H1 (cell line): ENCODE measurements around the gene BMPR1A. TPM values are rescaled to one million over a fixed set of nuclear protein-coding genes. Genes with fewer than 3 reads are reported as not detected.

ENCODE experiments used
- CHD2 ChIP-seq: IDR thresholded peaks from 2 replicates; pipeline ENCODE4 v1.6.1; 2012; ENCODE audit warnings: low read length, improper control_type of control experiment
- EGR1 ChIP-seq: IDR thresholded peaks from 2 replicates; pipeline ENCODE4 v1.6.1; 2011; ENCODE audit warnings: low read depth, low read length, borderline replicate concordance
- EP300 ChIP-seq, 2 experiments: IDR thresholded peaks; 1 replicate in 1 of 2; 2 replicates in 1 of 2; pipeline ENCODE4 v1.6.1; 2011 to 2012; ENCODE audit warnings: low read depth in 2 of 2, low read length in 2 of 2, mild to moderate bottlenecking in 2 of 2, borderline replicate concordance in 1 of 2, inconsistent platforms in 1 of 2, moderate library complexity in 1 of 2
- GABPA ChIP-seq: IDR thresholded peaks from 2 replicates; pipeline ENCODE4 v1.6.1; 2011; ENCODE audit warnings: mild to moderate bottlenecking, low read length, moderate library complexity, borderline replicate concordance; ENCODE audit not compliant: insufficient read depth
- HDAC2 ChIP-seq, 2 experiments: fragments of 300-600 bp in 1 of 2; sonication (generic) in 1 of 2; IDR thresholded peaks; 2 replicates each; pipeline ENCODE4 v1.6.1; 2011 to 2012; ENCODE audit warnings: low read depth in 2 of 2, low read length in 2 of 2, mild to moderate bottlenecking in 2 of 2, moderate library complexity in 2 of 2, borderline replicate concordance in 1 of 2, inconsistent platforms in 1 of 2
- KDM4A ChIP-seq: IDR thresholded peaks from one replicate; pipeline ENCODE4 v1.7.1; 2012; ENCODE audit warnings: low read depth, mild to moderate bottlenecking, moderate library complexity, low read length, inconsistent platforms; ENCODE audit not compliant: severe bottlenecking
- POLR2A ChIP-seq, 2 experiments: IDR thresholded peaks; 1 replicate in 1 of 2; 2 replicates in 1 of 2; pipeline ENCODE4 v1.6.1; 2011; ENCODE audit warnings: low read depth in 2 of 2, low read length in 2 of 2, mild to moderate bottlenecking in 2 of 2; ENCODE audit errors: control extremely low read depth in 1 of 2
- RAD21 ChIP-seq, 2 experiments: IDR thresholded peaks in 1 of 2; conservative IDR thresholded peaks in 1 of 2; 2 replicates each; pipeline ENCODE4 v1.6.1; 2011; ENCODE audit warnings: low read depth in 2 of 2, low read length in 2 of 2, improper control_type of control experiment in 1 of 2, inconsistent platforms in 1 of 2, mild to moderate bottlenecking in 1 of 2, moderate library complexity in 1 of 2
- SP1 ChIP-seq: IDR thresholded peaks from 2 replicates; pipeline ENCODE4 v1.6.1; 2011; ENCODE audit warnings: low read depth, low read length
- SP4 ChIP-seq: IDR thresholded peaks from 2 replicates; pipeline ENCODE4 v1.6.1; 2012; ENCODE audit warnings: low read length, inconsistent platforms
- polyA plus RNA-seq, 7 experiments: library from polyadenylated mRNA; depleted of rRNA in 3 of 7; stranded (reverse) in 5 of 7; unstranded in 2 of 7; fragments of >200 nt in 5 of 7; fragments of 200-250 nt in 2 of 7; gene quantifications; 1 replicate in 5 of 7; 2 replicates in 1 of 7; 4 replicates in 1 of 7; pipeline versions ENCODE4 v1.2.1 to v1.2.3, GENCODE V29; 2011 to 2013; ENCODE audit warnings: missing spikeins in 2 of 7, mixed read lengths in 2 of 7
- total RNA-seq: library from RNA; stranded (reverse); fragmentation: NEBNext Ultra II Directional; extraction: Animal tissue kit (Norgen Biotek cat#: 25700); gene quantifications from 2 replicates; pipeline ENCODE4 v1.2.1, GENCODE V29; 2021
- TF ChIP-seq, protein P1 (sequence below): fragments of 300-600 bp; sonication (generic); IDR thresholded peaks from 2 replicates; pipeline ENCODE4 v1.7.1; 2012; ENCODE audit warnings: low read length, moderate library complexity, mild to moderate bottlenecking, inconsistent platforms; ENCODE audit not compliant: insufficient replicate concordance

The BMPR1A gene
- total and polyA plus RNA-seq, 2 of the 8 experiments (the other 6 are each of a cell fraction or from before 2014, with no cell fraction given) = 34.4 to 129 TPM

DNA sequence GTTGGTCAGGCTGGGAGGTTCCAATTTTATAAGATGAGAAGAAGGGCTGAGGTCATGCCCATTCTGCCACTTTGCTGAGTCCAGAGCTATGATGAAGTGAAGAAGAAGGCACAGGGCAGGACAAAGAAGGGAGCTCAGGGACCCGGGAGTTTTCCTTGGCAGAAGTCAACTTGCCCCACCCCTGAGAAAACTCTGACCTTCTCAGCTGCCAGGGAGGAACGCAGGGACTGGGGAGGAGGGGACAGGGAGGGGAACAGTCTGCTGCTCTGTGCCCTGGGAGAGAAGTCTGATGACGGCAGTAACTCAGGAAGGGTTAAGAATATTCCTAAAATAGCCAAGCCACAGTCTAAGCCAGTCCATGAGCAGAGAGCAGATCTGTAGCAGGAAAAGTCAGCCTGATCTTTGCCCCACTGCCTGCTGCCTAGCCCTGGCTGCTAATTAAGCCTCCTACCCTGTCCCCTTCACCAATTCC lies 223.6 kb downstream of the BMPR1A start (continued):
- TF ChIP-seq, protein P1, sequence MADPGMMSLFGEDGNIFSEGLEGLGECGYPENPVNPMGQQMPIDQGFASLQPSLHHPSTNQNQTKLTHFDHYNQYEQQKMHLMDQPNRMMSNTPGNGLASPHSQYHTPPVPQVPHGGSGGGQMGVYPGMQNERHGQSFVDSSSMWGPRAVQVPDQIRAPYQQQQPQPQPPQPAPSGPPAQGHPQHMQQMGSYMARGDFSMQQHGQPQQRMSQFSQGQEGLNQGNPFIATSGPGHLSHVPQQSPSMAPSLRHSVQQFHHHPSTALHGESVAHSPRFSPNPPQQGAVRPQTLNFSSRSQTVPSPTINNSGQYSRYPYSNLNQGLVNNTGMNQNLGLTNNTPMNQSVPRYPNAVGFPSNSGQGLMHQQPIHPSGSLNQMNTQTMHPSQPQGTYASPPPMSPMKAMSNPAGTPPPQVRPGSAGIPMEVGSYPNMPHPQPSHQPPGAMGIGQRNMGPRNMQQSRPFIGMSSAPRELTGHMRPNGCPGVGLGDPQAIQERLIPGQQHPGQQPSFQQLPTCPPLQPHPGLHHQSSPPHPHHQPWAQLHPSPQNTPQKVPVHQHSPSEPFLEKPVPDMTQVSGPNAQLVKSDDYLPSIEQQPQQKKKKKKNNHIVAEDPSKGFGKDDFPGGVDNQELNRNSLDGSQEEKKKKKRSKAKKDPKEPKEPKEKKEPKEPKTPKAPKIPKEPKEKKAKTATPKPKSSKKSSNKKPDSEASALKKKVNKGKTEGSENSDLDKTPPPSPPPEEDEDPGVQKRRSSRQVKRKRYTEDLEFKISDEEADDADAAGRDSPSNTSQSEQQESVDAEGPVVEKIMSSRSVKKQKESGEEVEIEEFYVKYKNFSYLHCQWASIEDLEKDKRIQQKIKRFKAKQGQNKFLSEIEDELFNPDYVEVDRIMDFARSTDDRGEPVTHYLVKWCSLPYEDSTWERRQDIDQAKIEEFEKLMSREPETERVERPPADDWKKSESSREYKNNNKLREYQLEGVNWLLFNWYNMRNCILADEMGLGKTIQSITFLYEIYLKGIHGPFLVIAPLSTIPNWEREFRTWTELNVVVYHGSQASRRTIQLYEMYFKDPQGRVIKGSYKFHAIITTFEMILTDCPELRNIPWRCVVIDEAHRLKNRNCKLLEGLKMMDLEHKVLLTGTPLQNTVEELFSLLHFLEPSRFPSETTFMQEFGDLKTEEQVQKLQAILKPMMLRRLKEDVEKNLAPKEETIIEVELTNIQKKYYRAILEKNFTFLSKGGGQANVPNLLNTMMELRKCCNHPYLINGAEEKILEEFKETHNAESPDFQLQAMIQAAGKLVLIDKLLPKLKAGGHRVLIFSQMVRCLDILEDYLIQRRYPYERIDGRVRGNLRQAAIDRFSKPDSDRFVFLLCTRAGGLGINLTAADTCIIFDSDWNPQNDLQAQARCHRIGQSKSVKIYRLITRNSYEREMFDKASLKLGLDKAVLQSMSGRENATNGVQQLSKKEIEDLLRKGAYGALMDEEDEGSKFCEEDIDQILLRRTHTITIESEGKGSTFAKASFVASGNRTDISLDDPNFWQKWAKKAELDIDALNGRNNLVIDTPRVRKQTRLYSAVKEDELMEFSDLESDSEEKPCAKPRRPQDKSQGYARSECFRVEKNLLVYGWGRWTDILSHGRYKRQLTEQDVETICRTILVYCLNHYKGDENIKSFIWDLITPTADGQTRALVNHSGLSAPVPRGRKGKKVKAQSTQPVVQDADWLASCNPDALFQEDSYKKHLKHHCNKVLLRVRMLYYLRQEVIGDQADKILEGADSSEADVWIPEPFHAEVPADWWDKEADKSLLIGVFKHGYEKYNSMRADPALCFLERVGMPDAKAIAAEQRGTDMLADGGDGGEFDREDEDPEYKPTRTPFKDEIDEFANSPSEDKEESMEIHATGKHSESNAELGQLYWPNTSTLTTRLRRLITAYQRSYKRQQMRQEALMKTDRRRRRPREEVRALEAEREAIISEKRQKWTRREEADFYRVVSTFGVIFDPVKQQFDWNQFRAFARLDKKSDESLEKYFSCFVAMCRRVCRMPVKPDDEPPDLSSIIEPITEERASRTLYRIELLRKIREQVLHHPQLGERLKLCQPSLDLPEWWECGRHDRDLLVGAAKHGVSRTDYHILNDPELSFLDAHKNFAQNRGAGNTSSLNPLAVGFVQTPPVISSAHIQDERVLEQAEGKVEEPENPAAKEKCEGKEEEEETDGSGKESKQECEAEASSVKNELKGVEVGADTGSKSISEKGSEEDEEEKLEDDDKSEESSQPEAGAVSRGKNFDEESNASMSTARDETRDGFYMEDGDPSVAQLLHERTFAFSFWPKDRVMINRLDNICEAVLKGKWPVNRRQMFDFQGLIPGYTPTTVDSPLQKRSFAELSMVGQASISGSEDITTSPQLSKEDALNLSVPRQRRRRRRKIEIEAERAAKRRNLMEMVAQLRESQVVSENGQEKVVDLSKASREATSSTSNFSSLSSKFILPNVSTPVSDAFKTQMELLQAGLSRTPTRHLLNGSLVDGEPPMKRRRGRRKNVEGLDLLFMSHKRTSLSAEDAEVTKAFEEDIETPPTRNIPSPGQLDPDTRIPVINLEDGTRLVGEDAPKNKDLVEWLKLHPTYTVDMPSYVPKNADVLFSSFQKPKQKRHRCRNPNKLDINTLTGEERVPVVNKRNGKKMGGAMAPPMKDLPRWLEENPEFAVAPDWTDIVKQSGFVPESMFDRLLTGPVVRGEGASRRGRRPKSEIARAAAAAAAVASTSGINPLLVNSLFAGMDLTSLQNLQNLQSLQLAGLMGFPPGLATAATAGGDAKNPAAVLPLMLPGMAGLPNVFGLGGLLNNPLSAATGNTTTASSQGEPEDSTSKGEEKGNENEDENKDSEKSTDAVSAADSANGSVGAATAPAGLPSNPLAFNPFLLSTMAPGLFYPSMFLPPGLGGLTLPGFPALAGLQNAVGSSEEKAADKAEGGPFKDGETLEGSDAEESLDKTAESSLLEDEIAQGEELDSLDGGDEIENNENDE = no peak
- TF ChIP-seq SP4 (no peak), EGR1 (no peak), POLR2A (IDR thresholded peaks at IDR 0.05; ENCODE audit: control extremely low read depth in 1 of 2, low read depth in 2 of 2, low read length in 2 of 2) (no peak), EP300 (IDR thresholded peaks at IDR 0.05; ENCODE audit: borderline replicate concordance in 1 of 2, low read depth in 2 of 2, low read length in 2 of 2) (no peak), HDAC2 (IDR thresholded peaks at IDR 0.05; ENCODE audit: borderline replicate concordance in 1 of 2, low read depth in 2 of 2, low read length in 2 of 2) (no peak), CHD2 (no peak), GABPA (no peak), KDM4A (no peak), SP1 (no peak), RAD21 (IDR thresholded peaks at IDR 0.05 in 1 of 2, conservative IDR thresholded peaks at IDR 0.05 in 1 of 2; ENCODE audit: low read depth in 2 of 2, low read length in 2 of 2) (no peak)
